HepG2 (cell line): ENCODE results near the gene PTK7. TPM values are rescaled to one million over a fixed set of nuclear protein-coding genes. Genes with fewer than 3 reads are reported as not detected.

Source experiments
- ATF7-NPFF ChIP-seq: sonication (generic); formaldehyde crosslinking; IDR thresholded peaks from 2 replicates; pipeline ENCODE4 v1.8.1; 2023; ENCODE audit warnings: mild to moderate bottlenecking, low read depth, missing genetic modification reagents, moderate library complexity
- CAMTA2 ChIP-seq: sonication (generic); formaldehyde crosslinking; IDR thresholded peaks from 2 replicates; pipeline ENCODE4 v1.4.0; 2020; ENCODE audit warnings: mild to moderate bottlenecking, missing genetic modification reagents, borderline replicate concordance
- CBX1 ChIP-seq: IDR thresholded peaks from one replicate; pipeline ENCODE4 v1.6.1; 2016; ENCODE audit warnings: antibody characterized with exemption, low read depth
- CHD2 ChIP-seq: IDR thresholded peaks from 2 replicates; pipeline ENCODE4 v1.6.1; 2011; ENCODE audit warnings: low read depth, low read length, improper control_type of control experiment
- HMG20A ChIP-seq: IDR thresholded peaks from 2 replicates; pipeline ENCODE4 v1.6.1; 2016; ENCODE audit warnings: borderline replicate concordance
- IRF2 ChIP-seq: IDR thresholded peaks from 2 replicates; pipeline ENCODE4 v1.6.1; 2018; ENCODE audit warnings: missing genetic modification reagents, missing compliant biosample characterization
- MBNL3 ChIP-seq: fragments of 250-450 bp; sonication (Bioruptor Pico); conservative IDR thresholded peaks from 2 replicates; pipeline ENCODE4 v1.8.0; 2022; ENCODE audit warnings: mild to moderate bottlenecking, inconsistent platforms
- MIER3 ChIP-seq: IDR thresholded peaks from 2 replicates; pipeline ENCODE4 v1.6.1; 2016; ENCODE audit warnings: missing compliant biosample characterization, borderline replicate concordance
- NKX3-1 ChIP-seq: sonication (generic); formaldehyde crosslinking; IDR thresholded peaks from 2 replicates; pipeline ENCODE4 v1.5.0; 2020; ENCODE audit warnings: missing genetic modification reagents
- PPARG ChIP-seq: conservative IDR thresholded peaks from 2 replicates; pipeline ENCODE4 v1.6.1; 2016; ENCODE audit warnings: missing biosample characterization, missing genetic modification reagents
- REXO4 ChIP-seq: sonication (generic); formaldehyde crosslinking; IDR thresholded peaks from 2 replicates; pipeline ENCODE4 v1.8.0; 2022; ENCODE audit warnings: missing genetic modification reagents, mild to moderate bottlenecking, borderline replicate concordance
- RXRA ChIP-seq: sonication (generic); formaldehyde crosslinking; IDR thresholded peaks from 2 replicates; pipeline ENCODE4 v1.5.1; 2020; ENCODE audit warnings: missing genetic modification reagents
- SAFB2 ChIP-seq: sonication (generic); formaldehyde crosslinking; IDR thresholded peaks from 2 replicates; pipeline ENCODE4 v1.5.1; 2020; ENCODE audit warnings: missing genetic modification reagents, low read depth, mild to moderate bottlenecking, borderline replicate concordance
- STAG1 ChIP-seq: sonication (generic); formaldehyde crosslinking; IDR thresholded peaks from 2 replicates; pipeline ENCODE4 v1.4.0; 2020; ENCODE audit warnings: missing genetic modification reagents
- TP53 ChIP-seq: sonication (generic); formaldehyde crosslinking; conservative IDR thresholded peaks from 2 replicates; pipeline ENCODE4 v1.4.0; 2020; ENCODE audit warnings: missing genetic modification reagents
- ZBTB20 ChIP-seq: sonication (generic); formaldehyde crosslinking; IDR thresholded peaks from 2 replicates; pipeline ENCODE4 v1.8.1; 2023; ENCODE audit warnings: missing genetic modification reagents, low read depth, mild to moderate bottlenecking, borderline replicate concordance
- ZNF143 ChIP-seq: sonication (generic); formaldehyde crosslinking; IDR thresholded peaks from 2 replicates; pipeline ENCODE4 v1.4.0; 2020; ENCODE audit warnings: missing genetic modification reagents
- ZNF263 ChIP-seq: sonication (generic); formaldehyde crosslinking; IDR thresholded peaks from 2 replicates; pipeline ENCODE4 v1.4.0; 2020; ENCODE audit warnings: missing genetic modification reagents
- ZNF337 ChIP-seq: sonication (generic); formaldehyde crosslinking; IDR thresholded peaks from 2 replicates; pipeline ENCODE4 v1.5.1; 2020; ENCODE audit warnings: missing genetic modification reagents, low read depth, mild to moderate bottlenecking, borderline replicate concordance
- ZNF451 ChIP-seq: sonication (generic); formaldehyde crosslinking; IDR thresholded peaks from 2 replicates; pipeline ENCODE4 v1.5.0; 2020; ENCODE audit warnings: mild to moderate bottlenecking, missing genetic modification reagents
- ZNF891 ChIP-seq: sonication (generic); formaldehyde crosslinking; IDR thresholded peaks from 2 replicates; pipeline ENCODE4 v1.5.0; 2020; ENCODE audit warnings: mild to moderate bottlenecking, missing genetic modification reagents
- ZSCAN12 ChIP-seq: sonication (generic); formaldehyde crosslinking; IDR thresholded peaks from 2 replicates; pipeline ENCODE4 v1.9.0; 2021; ENCODE audit warnings: mild to moderate bottlenecking, missing genetic modification reagents
- ZSCAN25 ChIP-seq: sonication (generic); formaldehyde crosslinking; IDR thresholded peaks from 2 replicates; pipeline ENCODE4 v1.8.0; 2022; ENCODE audit warnings: mild to moderate bottlenecking, missing genetic modification reagents
- polyA plus RNA-seq, 8 experiments: library from polyadenylated mRNA; depleted of rRNA in 3 of 8; stranded (reverse) in 7 of 8; unstranded in 1 of 8; fragments of >200 nt; fragmentation: Illumina TruSeq in 4 of 8; extraction: Trizol in 4 of 8; gene quantifications; 2 replicates each; pipeline versions ENCODE4 v1.2.1 to v1.2.3, GENCODE V29; 2011 to 2016; ENCODE audit warnings: low read depth in 4 of 8, missing spikeins in 1 of 8, mixed read lengths in 1 of 8; ENCODE audit not compliant: insufficient read depth in 1 of 8
- total RNA-seq, 5 experiments: library from RNA; depleted of rRNA; stranded (reverse); fragments of >200 nt; fragmentation: Illumina TruSeq; extraction: Trizol; gene quantifications; 2 replicates each; pipeline ENCODE4 v1.2.3, GENCODE V29; 2016; ENCODE audit warnings: low read depth in 1 of 5
- TF ChIP-seq, protein P1 (sequence below): sonication (generic); formaldehyde crosslinking; IDR thresholded peaks from 2 replicates; pipeline ENCODE4 v1.4.0; 2020; ENCODE audit warnings: mild to moderate bottlenecking, missing genetic modification reagents
- TF ChIP-seq, protein P2 (sequence below): sonication (generic); formaldehyde crosslinking; IDR thresholded peaks from 2 replicates; pipeline ENCODE4 v1.4.0; 2020; ENCODE audit warnings: low read depth, mild to moderate bottlenecking, missing genetic modification reagents
- TF ChIP-seq, protein P3 (sequence below): sonication (generic); formaldehyde crosslinking; conservative IDR thresholded peaks from 2 replicates; pipeline ENCODE4 v1.5.0; 2020; ENCODE audit warnings: missing genetic modification reagents
- TF ChIP-seq, protein P4 (sequence below): IDR thresholded peaks from 2 replicates; pipeline ENCODE4 v1.6.1; 2016; ENCODE audit warnings: low read depth, borderline replicate concordance

PTK7 gene
- total and polyA plus RNA-seq, 2 of the 13 experiments (the other 11 are each of a cell fraction or from before 2014, with no cell fraction given), result 98.5 to 99.8 TPM

- TF ChIP-seq, protein P1, sequence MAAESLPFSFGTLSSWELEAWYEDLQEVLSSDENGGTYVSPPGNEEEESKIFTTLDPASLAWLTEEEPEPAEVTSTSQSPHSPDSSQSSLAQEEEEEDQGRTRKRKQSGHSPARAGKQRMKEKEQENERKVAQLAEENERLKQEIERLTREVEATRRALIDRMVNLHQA (CRISPR knock-in tag), result no peak
- TF ChIP-seq ZSCAN25 (CRISPR knock-in tag) (peak; percentile 68), REXO4 (no peak), MIER3 (CRISPR knock-in tag) (peak; percentile 43; the same call in 1 of the 2 replicates), ZNF891 (CRISPR knock-in tag) (no peak; the same call in 1 of the 2 replicates), PPARG (CRISPR knock-in tag) (no peak; the same call in 1 of the 2 replicates), IRF2 (peak; percentile 42; the same call in 1 of the 2 replicates), CAMTA2 (CRISPR knock-in tag) (no peak), ZNF451 (CRISPR knock-in tag) (peak; percentile 76), HMG20A (CRISPR knock-in tag) (no peak), STAG1 (CRISPR knock-in tag) (peak; percentile 54), CHD2 (peak; percentile 83), ZSCAN12 (CRISPR knock-in tag) (no peak; the same call in none of the 2 replicates), ZNF263 (CRISPR knock-in tag) (peak; percentile 66; the same call in 1 of the 2 replicates), CBX1 (peak; percentile 84), SAFB2 (CRISPR knock-in tag) (peak; percentile 84), ZBTB20 (CRISPR knock-in tag) (no peak), ZNF337 (CRISPR knock-in tag) (no peak; the same call in 1 of the 2 replicates), NKX3-1 (CRISPR knock-in tag) (0 out of 2 replicates have a peak, but pooled peaks have one; percentile 39), MBNL3 (CRISPR knock-in tag) (no peak), ATF7-NPFF (CRISPR knock-in tag) (peak; percentile 62), ZNF143 (CRISPR knock-in tag) (no peak), RXRA (CRISPR knock-in tag) (peak; percentile 39; the same call in 1 of the 2 replicates), TP53 (peak; percentile 41; the same call in 1 of the 2 replicates)
- TF ChIP-seq, protein P2, sequence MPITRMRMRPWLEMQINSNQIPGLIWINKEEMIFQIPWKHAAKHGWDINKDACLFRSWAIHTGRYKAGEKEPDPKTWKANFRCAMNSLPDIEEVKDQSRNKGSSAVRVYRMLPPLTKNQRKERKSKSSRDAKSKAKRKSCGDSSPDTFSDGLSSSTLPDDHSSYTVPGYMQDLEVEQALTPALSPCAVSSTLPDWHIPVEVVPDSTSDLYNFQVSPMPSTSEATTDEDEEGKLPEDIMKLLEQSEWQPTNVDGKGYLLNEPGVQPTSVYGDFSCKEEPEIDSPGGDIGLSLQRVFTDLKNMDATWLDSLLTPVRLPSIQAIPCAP, result no peak
- TF ChIP-seq, protein P3, sequence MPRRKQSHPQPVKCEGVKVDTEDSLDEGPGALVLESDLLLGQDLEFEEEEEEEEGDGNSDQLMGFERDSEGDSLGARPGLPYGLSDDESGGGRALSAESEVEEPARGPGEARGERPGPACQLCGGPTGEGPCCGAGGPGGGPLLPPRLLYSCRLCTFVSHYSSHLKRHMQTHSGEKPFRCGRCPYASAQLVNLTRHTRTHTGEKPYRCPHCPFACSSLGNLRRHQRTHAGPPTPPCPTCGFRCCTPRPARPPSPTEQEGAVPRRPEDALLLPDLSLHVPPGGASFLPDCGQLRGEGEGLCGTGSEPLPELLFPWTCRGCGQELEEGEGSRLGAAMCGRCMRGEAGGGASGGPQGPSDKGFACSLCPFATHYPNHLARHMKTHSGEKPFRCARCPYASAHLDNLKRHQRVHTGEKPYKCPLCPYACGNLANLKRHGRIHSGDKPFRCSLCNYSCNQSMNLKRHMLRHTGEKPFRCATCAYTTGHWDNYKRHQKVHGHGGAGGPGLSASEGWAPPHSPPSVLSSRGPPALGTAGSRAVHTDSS, result no peak
- TF ChIP-seq, protein P4, sequence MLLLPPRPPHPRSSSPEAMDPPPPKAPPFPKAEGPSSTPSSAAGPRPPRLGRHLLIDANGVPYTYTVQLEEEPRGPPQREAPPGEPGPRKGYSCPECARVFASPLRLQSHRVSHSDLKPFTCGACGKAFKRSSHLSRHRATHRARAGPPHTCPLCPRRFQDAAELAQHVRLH (CRISPR knock-in tag), result no peak
These were observed 95.0 kb downstream of the PTK7 start, which contains the start of gene SRF (continued) for GRCh38 chr6:43170931-43171706.
